A673 (cell line): ENCODE measurements around the gene STXBP5.

Source experiments
- CTCF ChIP-seq: fragments of 300-800, 200-600 bp; sonication (generic); conservative IDR thresholded peaks from 2 replicates; pipeline ENCODE4 v1.5.1; 2017; ENCODE audit warnings: low read depth, mild to moderate bottlenecking, antibody characterized with exemption, low read length, moderate library complexity, mixed read lengths
- EZH2 ChIP-seq: fragments of 200-600 bp; sonication (generic); IDR thresholded peaks from 2 replicates; pipeline ENCODE4 v1.6.1; 2017; ENCODE audit warnings: borderline replicate concordance, low read depth, mild to moderate bottlenecking, mixed read lengths, antibody characterized with exemption, low read length; ENCODE audit not compliant: poor library complexity, severe bottlenecking

GRCh38 chr6:147205690-147206600, 1.7 kb downstream of the STXBP5 start:
- no peak for TF ChIP-seq CTCF
- no peak for TF ChIP-seq EZH2
